ENCODE measurements around the gene TTLL5. TPM values are rescaled to one million over a fixed set of nuclear protein-coding genes. Genes with fewer than 3 reads are reported as not detected.

TTLL5 gene
- total and polyA plus RNA-seq, 2 of the 4 experiments (the other 2 are of a cell fraction): 11.9 to 16.7 TPM

- Histone ChIP-seq H2BK20ac (ENCODE audit: low read depth, low read length) (no peak overlapping the region), H3K79me1 (ENCODE audit: low read depth in 1 of 2, low read length in 2 of 2) (peaks cover 7 to 15% of the 10 kb centered on the region in 2 experiments), H4K5ac (ENCODE audit: low read depth, low read length) (no peak overlapping the region), H3K9ac (ENCODE audit: low read depth, low read length) (no peak overlapping the region), H2AK5ac (ENCODE audit: low read depth, low read length) (no peak overlapping the region), H3K4me2 (ENCODE audit: low read depth, low read length) (no peak overlapping the region), H4K91ac (ENCODE audit: insufficient read depth, low read depth, low read length) (no peak overlapping the region), H2AK9ac (replicated peaks; ENCODE audit: low read depth, low read length, poor library complexity) (no peak overlapping the region), H3K4me1 (ENCODE audit: control insufficient read depth, insufficient read depth, low read length) (peaks cover 7% of the 10 kb centered on the region; the same call in 1 of the 2 replicates), H2BK5ac (ENCODE audit: low read depth, low read length, poor library complexity, severe bottlenecking) (no peak overlapping the region), H3K36me3 (ENCODE audit: control insufficient read depth, insufficient read depth, low read length) (peaks cover 6% of the 10 kb centered on the region), H3K14ac (replicated peaks; ENCODE audit: low read depth, low read length) (no peak overlapping the region), H3K4me3 (ENCODE audit: insufficient read depth, low read depth, low read length) (no peak overlapping the region), H3K4ac (ENCODE audit: low read depth, low read length) (no peak overlapping the region), H3K27me3 (ENCODE audit: control insufficient read depth, insufficient read depth, low read length) (no peaks in the 10 kb centered on the region; the same call in 1 of the 2 replicates), H3K18ac (ENCODE audit: low read depth, low read length) (no peak overlapping the region), H3K27ac (ENCODE audit: insufficient read depth, low read length) (no peak overlapping the region), H2BK15ac (ENCODE audit: low read depth, low read length) (no peak overlapping the region), H3K56ac (ENCODE audit: extremely low read depth, insufficient read depth, low read length) (no peak overlapping the region), H3K9me1 (ENCODE audit: insufficient read depth, low read length) (no peaks in the 10 kb centered on the region), H4K20me1 (ENCODE audit: insufficient read depth, low read length) (no peaks in the 10 kb centered on the region), H2BK120ac (ENCODE audit: low read depth, low read length) (no peak overlapping the region), H2AFZ (replicated peaks; ENCODE audit: low read length, poor library complexity) (no peak overlapping the region), H3K9me3 (ENCODE audit: control insufficient read depth, insufficient read depth, low read length) (no peaks in the 10 kb centered on the region), H3K23ac (ENCODE audit: low read depth, low read length) (no peak overlapping the region), H4K8ac (ENCODE audit: low read depth in 2 of 2, low read length in 2 of 2) (no peak overlapping the region)
- DNase-seq (no peak), ATAC-seq (ENCODE audit: low read depth) (no peak)
- intact Hi-C loops (cut with micrococcal nuclease): loop anchor here (5.0 kb wide), 2 partner anchors 117 to 407 kb away; partner anchors contain the start of gene FLVCR2
- ChIA-PET CTCF (interaction anchor here (2.2 kb wide), 1 partner anchor 273 kb away, joined by 6 read pairs; no protein-coding TSS in a partner anchor), POLR2A (ENCODE audit: unreplicated experiment) (no interaction called here)
- TF ChIP-seq CEBPB (IDR thresholded peaks at IDR 0.05; ENCODE audit: low read depth, low read length) (no peak), POLR2A (IDR thresholded peaks at IDR 0.05; ENCODE audit: low read depth, low read length) (no peak), MAFK (IDR thresholded peaks at IDR 0.05; ENCODE audit: low read depth, low read length) (no peak), BHLHE40 (IDR thresholded peaks at IDR 0.05; ENCODE audit: low read depth, low read length) (no peak), USF2 (IDR thresholded peaks at IDR 0.05; ENCODE audit: low read depth, low read length) (no peak), MAZ (IDR thresholded peaks at IDR 0.05; ENCODE audit: borderline replicate concordance, low read depth, low read length) (no peak), RFX5 (IDR thresholded peaks at IDR 0.05; ENCODE audit: low read depth, low read length) (no peak), RAD21 (IDR thresholded peaks at IDR 0.05; ENCODE audit: low read length) (no peak), FOS (IDR thresholded peaks at IDR 0.05; ENCODE audit: low read depth, low read length) (no peak), MXI1 (IDR thresholded peaks at IDR 0.05; ENCODE audit: borderline replicate concordance, low read depth, low read length) (no peak), NFE2L2 (IDR thresholded peaks at IDR 0.05; ENCODE audit: low read depth, low read length) (no peak), CHD1 (IDR thresholded peaks at IDR 0.05; ENCODE audit: low read depth, low read length) (no peak)
- TF ChIP-seq, protein P1, sequence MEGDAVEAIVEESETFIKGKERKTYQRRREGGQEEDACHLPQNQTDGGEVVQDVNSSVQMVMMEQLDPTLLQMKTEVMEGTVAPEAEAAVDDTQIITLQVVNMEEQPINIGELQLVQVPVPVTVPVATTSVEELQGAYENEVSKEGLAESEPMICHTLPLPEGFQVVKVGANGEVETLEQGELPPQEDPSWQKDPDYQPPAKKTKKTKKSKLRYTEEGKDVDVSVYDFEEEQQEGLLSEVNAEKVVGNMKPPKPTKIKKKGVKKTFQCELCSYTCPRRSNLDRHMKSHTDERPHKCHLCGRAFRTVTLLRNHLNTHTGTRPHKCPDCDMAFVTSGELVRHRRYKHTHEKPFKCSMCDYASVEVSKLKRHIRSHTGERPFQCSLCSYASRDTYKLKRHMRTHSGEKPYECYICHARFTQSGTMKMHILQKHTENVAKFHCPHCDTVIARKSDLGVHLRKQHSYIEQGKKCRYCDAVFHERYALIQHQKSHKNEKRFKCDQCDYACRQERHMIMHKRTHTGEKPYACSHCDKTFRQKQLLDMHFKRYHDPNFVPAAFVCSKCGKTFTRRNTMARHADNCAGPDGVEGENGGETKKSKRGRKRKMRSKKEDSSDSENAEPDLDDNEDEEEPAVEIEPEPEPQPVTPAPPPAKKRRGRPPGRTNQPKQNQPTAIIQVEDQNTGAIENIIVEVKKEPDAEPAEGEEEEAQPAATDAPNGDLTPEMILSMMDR (conservative IDR thresholded peaks at IDR 0.05; ENCODE audit: low read depth, low read length): no peak
- no CpG with 5 or more reads among the region's 2 CpGs for WGBS, 2 experiments (ENCODE audit: extremely low coverage in 2 of 2, insufficient read length in 1 of 2)
- BruUV-seq (replicated peaks): no TSS peak
- dilution Hi-C loops (cut with HindIII; ENCODE audit: low sequenced_read_pairs, unreplicated experiment): no loop called here
- in situ Hi-C loops (cut with MboI; ENCODE audit: low sequenced_read_pairs): loop anchor here (5.0 to 25.0 kb wide), 4 partner anchors 190 to 1078 kb away; partner anchors contain the start of gene FLVCR2
Measured at GRCh38 chr14:75984674-75985073, 323.6 kb downstream of the TTLL5 start.
